HEK293 (cell line): ENCODE data around the gene CASD1.

Source experiments
- CTCF ChIA-PET: fragments of 350-600 bp; formaldehyde crosslinking; extraction: SDS; loops from one replicate; lab custom pipeline; 2021; ENCODE audit warnings: antibody characterized with exemption; lab: Yijun Ruan, JAX
- POLR2A ChIA-PET: fragments of 300-600 bp; formaldehyde crosslinking; extraction: SDS; loops from one replicate; lab custom pipeline; 2020; ENCODE audit warnings: antibody characterized with exemption, inconsistent platforms; lab: Yijun Ruan, JAX
- H3K27ac ChIP-seq: fragments of 200-500 bp; sonication (Bioruptor generic); 2 replicates; pipeline ENCODE4 v1.5.1; 2014; ENCODE audit warnings: low read depth, low read length, control low read depth, inconsistent platforms; ENCODE audit errors: extremely low read depth
- H3K36me3 ChIP-seq, 2 experiments: fragments of 200-500 bp in 1 of 2; sonication (Bioruptor generic) in 1 of 2; 1 replicate in 1 of 2; 2 replicates in 1 of 2; pipeline ENCODE4 v1.5.1; 2014 to 2017; ENCODE audit warnings: inconsistent platforms in 2 of 2, low read length in 2 of 2; ENCODE audit not compliant: control insufficient read depth in 2 of 2, insufficient read depth in 1 of 2
- H3K4me1 ChIP-seq: fragments of 200-500 bp; sonication (Bioruptor generic); 2 replicates; pipeline ENCODE4 v1.5.1; 2014; ENCODE audit warnings: mild to moderate bottlenecking, low read length, inconsistent platforms; ENCODE audit not compliant: control insufficient read depth, insufficient read depth
- H3K4me3 ChIP-seq: 2 replicates; pipeline ENCODE4 v1.5.1; 2011; ENCODE audit warnings: low read depth, mild to moderate bottlenecking, control low read depth, low read length, moderate library complexity
- H3K9me3 ChIP-seq: fragments of 200-500 bp; sonication (Bioruptor generic); 2 replicates; pipeline ENCODE4 v1.5.1; 2014; ENCODE audit warnings: low read depth, low read length, inconsistent platforms; ENCODE audit not compliant: control insufficient read depth, insufficient read depth
- BCL6B ChIP-seq: fragments of 450-650 bp; formaldehyde crosslinking; IDR thresholded peaks from 2 replicates; pipeline ENCODE4 v1.5.1; 2017; ENCODE audit warnings: missing biosample characterization, missing genetic modification characterization
- ELK4 ChIP-seq: IDR thresholded peaks from 2 replicates; pipeline ENCODE4 v1.6.1; 2011; ENCODE audit warnings: mild to moderate bottlenecking, low read depth, low read length, borderline replicate concordance
- GLI4 ChIP-seq: fragments of 450-650 bp; formaldehyde crosslinking; IDR thresholded peaks from 2 replicates; pipeline ENCODE4 v1.5.1; 2016; ENCODE audit warnings: missing biosample characterization, missing genetic modification characterization
- KLF1 ChIP-seq: fragments of 450-650 bp; formaldehyde crosslinking; IDR thresholded peaks from 2 replicates; pipeline ENCODE4 v1.5.1; 2016; ENCODE audit warnings: missing biosample characterization, missing genetic modification characterization
- KLF17 ChIP-seq: fragments of 450-650 bp; formaldehyde crosslinking; IDR thresholded peaks from 2 replicates; pipeline ENCODE4 v1.5.1; 2016; ENCODE audit warnings: missing biosample characterization, missing genetic modification characterization
- KLF7 ChIP-seq: fragments of 450-650 bp; formaldehyde crosslinking; IDR thresholded peaks from 2 replicates; pipeline ENCODE4 v1.5.1; 2016; ENCODE audit warnings: missing biosample characterization, missing genetic modification characterization, borderline replicate concordance
- SCRT2 ChIP-seq: fragments of 450-650 bp; formaldehyde crosslinking; IDR thresholded peaks from 2 replicates; pipeline ENCODE4 v1.5.1; 2016; ENCODE audit warnings: missing biosample characterization, missing genetic modification characterization
- TCF7L2 ChIP-seq: IDR thresholded peaks from 2 replicates; pipeline ENCODE4 v1.6.1; 2011; ENCODE audit warnings: low read depth, mild to moderate bottlenecking, inconsistent platforms, low read length, moderate library complexity, borderline replicate concordance
- TSHZ1 ChIP-seq: fragments of 450-650 bp; formaldehyde crosslinking; IDR thresholded peaks from 2 replicates; pipeline ENCODE4 v1.5.1; 2016; ENCODE audit warnings: missing biosample characterization, missing genetic modification characterization, borderline replicate concordance
- YY1 ChIP-seq: fragments of 450-650 bp; formaldehyde crosslinking; IDR thresholded peaks from 2 replicates; pipeline ENCODE4 v1.5.1; 2018; ENCODE audit warnings: missing biosample characterization, missing genetic modification characterization
- ZBTB1 ChIP-seq: fragments of 450-650 bp; formaldehyde crosslinking; IDR thresholded peaks from 2 replicates; pipeline ENCODE4 v1.5.1; 2016; ENCODE audit warnings: missing biosample characterization, missing genetic modification characterization
- ZBTB20 ChIP-seq: fragments of 450-650 bp; formaldehyde crosslinking; IDR thresholded peaks from 2 replicates; pipeline ENCODE4 v1.5.1; 2016; ENCODE audit warnings: missing biosample characterization, missing genetic modification characterization
- ZBTB44 ChIP-seq: fragments of 450-650 bp; IDR thresholded peaks from 2 replicates; pipeline ENCODE4 v1.5.1; 2018; ENCODE audit warnings: missing biosample characterization, mild to moderate bottlenecking, missing genetic modification characterization
- ZEB2 ChIP-seq: fragments of 450-650 bp; formaldehyde crosslinking; IDR thresholded peaks from 2 replicates; pipeline ENCODE4 v1.5.1; 2016; ENCODE audit warnings: missing biosample characterization, missing genetic modification characterization
- ZNF121 ChIP-seq: fragments of 450-650 bp; formaldehyde crosslinking; IDR thresholded peaks from 2 replicates; pipeline ENCODE4 v1.5.1; 2016; ENCODE audit warnings: missing biosample characterization, missing genetic modification characterization
- ZNF266 ChIP-seq: fragments of 450-650 bp; formaldehyde crosslinking; IDR thresholded peaks from 2 replicates; pipeline ENCODE4 v1.5.1; 2016; ENCODE audit warnings: missing biosample characterization, missing genetic modification characterization, low read depth
- ZNF274 ChIP-seq, 2 experiments: fragments of 200-500 bp in 1 of 2; fragments of 450-650 bp in 1 of 2; sonication (Bioruptor generic) in 1 of 2; formaldehyde crosslinking in 1 of 2; IDR thresholded peaks; 2 replicates each; pipeline versions ENCODE4 v1.5.1 to v1.6.1; 2014 to 2016; ENCODE audit warnings: borderline replicate concordance in 1 of 2, inconsistent platforms in 1 of 2, low read length in 1 of 2, missing biosample characterization in 1 of 2, missing genetic modification characterization in 1 of 2
- ZNF416 ChIP-seq: fragments of 450-650 bp; formaldehyde crosslinking; IDR thresholded peaks from 2 replicates; pipeline ENCODE4 v1.5.1; 2016; ENCODE audit warnings: missing biosample characterization, missing genetic modification characterization
- ZNF558 ChIP-seq: fragments of 450-650 bp; formaldehyde crosslinking; IDR thresholded peaks from 2 replicates; pipeline ENCODE4 v1.5.1; 2016; ENCODE audit warnings: missing biosample characterization, missing genetic modification characterization
- ZNF585B ChIP-seq: fragments of 450-650 bp; formaldehyde crosslinking; IDR thresholded peaks from 2 replicates; pipeline ENCODE4 v1.5.1; 2016; ENCODE audit warnings: missing biosample characterization, missing genetic modification characterization
- ZNF629 ChIP-seq: fragments of 450-650 bp; formaldehyde crosslinking; IDR thresholded peaks from 2 replicates; pipeline ENCODE4 v1.5.1; 2017; ENCODE audit warnings: missing biosample characterization, missing genetic modification characterization
- ZNF645 ChIP-seq: fragments of 450-650 bp; formaldehyde crosslinking; IDR thresholded peaks from 2 replicates; pipeline ENCODE4; 2016; ENCODE audit warnings: missing biosample characterization, missing genetic modification characterization
- ZNF830 ChIP-seq: fragments of 450-650 bp; IDR thresholded peaks from 2 replicates; pipeline ENCODE4 v1.5.0; 2018; ENCODE audit warnings: missing biosample characterization, missing genetic modification characterization, low read depth, mild to moderate bottlenecking, moderate library complexity
- ZSCAN23 ChIP-seq: fragments of 450-650 bp; formaldehyde crosslinking; IDR thresholded peaks from 2 replicates; pipeline ENCODE4 v1.5.1; 2016; ENCODE audit warnings: missing biosample characterization, missing genetic modification characterization

Gene CASD1

GRCh38 chr7:94567396-94567795 lies 57.8 kb downstream of the CASD1 start:
- ChIA-PET CTCF (interaction anchor here (0.6 kb wide), 1 partner anchor 531 kb away, joined by 3 read pairs; no protein-coding TSS in a partner anchor), POLR2A (no interaction called here)
- no peak for TF ChIP-seq ELK4
- no peak for TF ChIP-seq ZEB2 (tag by site-specific recombination)
- no peak for TF ChIP-seq YY1
- no peak for TF ChIP-seq ZNF274 (IDR thresholded peaks at IDR 0.05; ENCODE audit: low read length)
- no peak for TF ChIP-seq ZNF274 (tag by site-specific recombination; IDR thresholded peaks at IDR 0.05; ENCODE audit: borderline replicate concordance)
- TF ChIP-seq ZNF645 (tag by site-specific recombination): no peak
- TF ChIP-seq KLF17: no peak
- TF ChIP-seq SCRT2 (tag by site-specific recombination): no peak
- TF ChIP-seq ZBTB44 (tag by site-specific recombination): no peak
- TF ChIP-seq KLF1 (tag by site-specific recombination): no peak
- no peak for TF ChIP-seq ZNF830
- no peak for TF ChIP-seq TCF7L2
- no peak for TF ChIP-seq ZNF629 (tag by site-specific recombination)
- no peak for TF ChIP-seq ZNF558 (tag by site-specific recombination)
- TF ChIP-seq ZNF121: no peak
- TF ChIP-seq ZNF585B (tag by site-specific recombination): no peak
- TF ChIP-seq ZBTB1 (tag by site-specific recombination): no peak
- no peak for TF ChIP-seq BCL6B
- TF ChIP-seq ZBTB20 (tag by site-specific recombination): no peak
- no peak for TF ChIP-seq ZSCAN23 (tag by site-specific recombination)
- TF ChIP-seq KLF7 (tag by site-specific recombination): no peak
- H3K4me1 ChIP-seq: no peaks in the 10 kb centered on the region
- H3K27ac ChIP-seq: no peak overlapping the region
- H3K36me3 ChIP-seq: no peaks in the 10 kb centered on the region
- no peaks in the 10 kb centered on the region for H3K9me3 ChIP-seq
- H3K4me3 ChIP-seq: no peak overlapping the region

- CTCF ChIA-PET: interaction anchor here (0.6 to 0.8 kb wide), 3 partner anchors 9 to 108 kb away, joined by 3 read pairs; no protein-coding TSS in a partner anchor
- H3K4me3 ChIP-seq: no peak overlapping the region
- H3K9me3 ChIP-seq: no peaks in the 10 kb centered on the region
- H3K4me1 ChIP-seq: no peaks in the 10 kb centered on the region
- POLR2A ChIA-PET: no interaction called here
- H3K36me3 ChIP-seq: no peaks in the 10 kb centered on the region
- H3K27ac ChIP-seq: no peak overlapping the region
- TF ChIP-seq ZNF416 (no peak), ZNF830 (no peak), ZNF266 (no peak), TSHZ1 (tag by site-specific recombination) (no peak), ZNF274 (IDR thresholded peaks at IDR 0.05; ENCODE audit: low read length) (no peak), ZNF274 (tag by site-specific recombination; IDR thresholded peaks at IDR 0.05; ENCODE audit: borderline replicate concordance) (no peak), GLI4 (tag by site-specific recombination) (no peak)
Observed at GRCh38 chr7:94571816-94572215, 62.2 kb downstream of the CASD1 start.
